Panc1 (cell line): ENCODE data around the gene CTTNBP2.

Source experiments
- POLR2AphosphoS5 ChIP-seq: IDR thresholded peaks from 2 replicates; pipeline ENCODE4 v1.6.1; 2012; ENCODE audit warnings: mild to moderate bottlenecking, low read depth, low read length, moderate library complexity
- SIN3A ChIP-seq: IDR thresholded peaks from 2 replicates; pipeline ENCODE4 v1.6.1; 2012; ENCODE audit warnings: low read depth, mild to moderate bottlenecking, low read length, moderate library complexity, borderline replicate concordance; ENCODE audit not compliant: insufficient read depth
- TCF7L2 ChIP-seq: IDR thresholded peaks from 2 replicates; pipeline ENCODE4 v1.6.1; 2011; ENCODE audit warnings: mild to moderate bottlenecking, low read depth, low read length, inconsistent platforms
- TF ChIP-seq, protein P1 (sequence below): fragments of 450-650 bp; IDR thresholded peaks from 2 replicates; pipeline ENCODE4 v1.5.1; 2017; ENCODE audit warnings: mild to moderate bottlenecking
- TF ChIP-seq, protein P2 (sequence below), 2 experiments: IDR thresholded peaks; 2 replicates each; pipeline ENCODE4 v1.6.1; 2011 to 2012; ENCODE audit warnings: low read depth in 2 of 2, control low read depth in 1 of 2, low read length in 1 of 2, mild to moderate bottlenecking in 1 of 2, moderate library complexity in 1 of 2; ENCODE audit not compliant: insufficient read depth in 1 of 2

DNA sequence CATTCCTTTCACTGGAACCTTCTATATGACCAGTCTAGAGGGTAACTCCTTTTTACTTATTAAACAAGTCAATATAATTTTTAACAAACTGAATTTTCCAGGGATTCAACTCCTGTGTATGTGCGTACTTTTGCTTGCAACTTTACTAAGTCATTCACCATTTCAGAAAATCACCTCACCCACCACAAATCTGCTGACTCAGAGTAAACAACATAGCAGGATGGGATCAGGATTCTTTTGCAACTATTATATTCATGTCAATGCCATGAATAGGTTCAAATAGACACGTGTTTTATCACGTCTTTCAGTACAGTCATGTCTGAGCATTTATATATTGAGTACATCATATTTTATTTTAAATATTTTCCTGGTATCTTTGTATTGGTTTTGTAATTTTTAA is 14.5 kb downstream of the CTTNBP2 start:
- TF ChIP-seq, protein P1, sequence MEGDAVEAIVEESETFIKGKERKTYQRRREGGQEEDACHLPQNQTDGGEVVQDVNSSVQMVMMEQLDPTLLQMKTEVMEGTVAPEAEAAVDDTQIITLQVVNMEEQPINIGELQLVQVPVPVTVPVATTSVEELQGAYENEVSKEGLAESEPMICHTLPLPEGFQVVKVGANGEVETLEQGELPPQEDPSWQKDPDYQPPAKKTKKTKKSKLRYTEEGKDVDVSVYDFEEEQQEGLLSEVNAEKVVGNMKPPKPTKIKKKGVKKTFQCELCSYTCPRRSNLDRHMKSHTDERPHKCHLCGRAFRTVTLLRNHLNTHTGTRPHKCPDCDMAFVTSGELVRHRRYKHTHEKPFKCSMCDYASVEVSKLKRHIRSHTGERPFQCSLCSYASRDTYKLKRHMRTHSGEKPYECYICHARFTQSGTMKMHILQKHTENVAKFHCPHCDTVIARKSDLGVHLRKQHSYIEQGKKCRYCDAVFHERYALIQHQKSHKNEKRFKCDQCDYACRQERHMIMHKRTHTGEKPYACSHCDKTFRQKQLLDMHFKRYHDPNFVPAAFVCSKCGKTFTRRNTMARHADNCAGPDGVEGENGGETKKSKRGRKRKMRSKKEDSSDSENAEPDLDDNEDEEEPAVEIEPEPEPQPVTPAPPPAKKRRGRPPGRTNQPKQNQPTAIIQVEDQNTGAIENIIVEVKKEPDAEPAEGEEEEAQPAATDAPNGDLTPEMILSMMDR: no peak
- TF ChIP-seq, protein P2, sequence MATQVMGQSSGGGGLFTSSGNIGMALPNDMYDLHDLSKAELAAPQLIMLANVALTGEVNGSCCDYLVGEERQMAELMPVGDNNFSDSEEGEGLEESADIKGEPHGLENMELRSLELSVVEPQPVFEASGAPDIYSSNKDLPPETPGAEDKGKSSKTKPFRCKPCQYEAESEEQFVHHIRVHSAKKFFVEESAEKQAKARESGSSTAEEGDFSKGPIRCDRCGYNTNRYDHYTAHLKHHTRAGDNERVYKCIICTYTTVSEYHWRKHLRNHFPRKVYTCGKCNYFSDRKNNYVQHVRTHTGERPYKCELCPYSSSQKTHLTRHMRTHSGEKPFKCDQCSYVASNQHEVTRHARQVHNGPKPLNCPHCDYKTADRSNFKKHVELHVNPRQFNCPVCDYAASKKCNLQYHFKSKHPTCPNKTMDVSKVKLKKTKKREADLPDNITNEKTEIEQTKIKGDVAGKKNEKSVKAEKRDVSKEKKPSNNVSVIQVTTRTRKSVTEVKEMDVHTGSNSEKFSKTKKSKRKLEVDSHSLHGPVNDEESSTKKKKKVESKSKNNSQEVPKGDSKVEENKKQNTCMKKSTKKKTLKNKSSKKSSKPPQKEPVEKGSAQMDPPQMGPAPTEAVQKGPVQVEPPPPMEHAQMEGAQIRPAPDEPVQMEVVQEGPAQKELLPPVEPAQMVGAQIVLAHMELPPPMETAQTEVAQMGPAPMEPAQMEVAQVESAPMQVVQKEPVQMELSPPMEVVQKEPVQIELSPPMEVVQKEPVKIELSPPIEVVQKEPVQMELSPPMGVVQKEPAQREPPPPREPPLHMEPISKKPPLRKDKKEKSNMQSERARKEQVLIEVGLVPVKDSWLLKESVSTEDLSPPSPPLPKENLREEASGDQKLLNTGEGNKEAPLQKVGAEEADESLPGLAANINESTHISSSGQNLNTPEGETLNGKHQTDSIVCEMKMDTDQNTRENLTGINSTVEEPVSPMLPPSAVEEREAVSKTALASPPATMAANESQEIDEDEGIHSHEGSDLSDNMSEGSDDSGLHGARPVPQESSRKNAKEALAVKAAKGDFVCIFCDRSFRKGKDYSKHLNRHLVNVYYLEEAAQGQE (IDR thresholded peaks at IDR 0.05; ENCODE audit: insufficient read depth in 1 of 2, low read depth in 2 of 2, low read length in 1 of 2): no peak
- TF ChIP-seq POLR2AphosphoS5 (no peak), SIN3A (no peak), TCF7L2 (no peak)
